Pancreas (tissue), 10 donors: Measurements from ENCODE around the gene ZGPAT. TPM values are rescaled to one million over a fixed set of nuclear protein-coding genes. Genes with fewer than 3 reads are reported as not detected.
A peak's percentile ranks its signal among the peaks of the same experiment; 100 is the strongest.

Source experiments
- ATAC-seq, 4 donors: fragments of 200-7000 bp; cut with Tn5 transposase; one replicate each; pipeline versions ENCODE4 v1.8.0 to v1.9.1; 2020; ENCODE audit warnings: mild to moderate bottlenecking in 4 of 4, moderate library complexity in 4 of 4
- DNase-seq, 6 donors: peaks; one replicate each; pipeline ENCODE4 v3.0.0-alpha.2; 2020
- FAIRE-seq: peaks from 2 replicates; lab custom pipeline; 2012; peaks lifted over from hg19 to GRCh38; lab: Jason Lieb, UNC
- H3K27ac ChIP-seq, 4 donors: fragments of 200-600 bp; sonication (generic); 1 replicate in 3 of 4; 2 replicates in 1 of 4; pipeline versions ENCODE4 v1.5.0 to v1.8.0; 2020
- H3K27me3 ChIP-seq, 4 donors: fragments of 200-600 bp; one replicate each; pipeline ENCODE4 v1.8.0; 2021
- H3K36me3 ChIP-seq, 3 donors: fragments of 200-600 bp; sonication (generic) in 1 of 3; one replicate each; pipeline versions ENCODE4 v1.5.0 to v1.8.0; 2020 to 2021
- H3K4me1 ChIP-seq, 3 donors: fragments of 200-600 bp; one replicate each; pipeline ENCODE4 v1.8.0; 2021
- H3K4me3 ChIP-seq, 4 donors: fragments of 200-600 bp; sonication (generic) in 2 of 4; one replicate each; pipeline versions ENCODE4 v1.5.0 to v1.8.0; 2020 to 2021
- H3K9me3 ChIP-seq, 4 donors: fragments of 200-600 bp; one replicate each; pipeline ENCODE4 v1.8.0; 2021
- CTCF ChIP-seq, 4 donors: fragments of 200-600 bp; sonication (generic) in 3 of 4; IDR thresholded peaks; one replicate each; pipeline versions ENCODE4 v1.5.0 to v1.8.0; 2021; ENCODE audit warnings: antibody characterized with exemption in 4 of 4
- WGBS, 2 donors: extraction: QIAGEN DNeasy Blood & Tissue Kit; methylation state at CpG; one replicate each; pipeline ENCODE4 v1.1.7; 2013; 5-methylcytosine and 5-hydroxymethylcytosine counted together
- intact Hi-C, 3 donors: fragments of 100-400 bp; cut with DNase I; formaldehyde crosslinking; loops; one replicate each; pipeline versions ENCODE4 v1.11.1 to v1.14.2; 2022
- polyA plus RNA-seq, 2 donors: library from polyadenylated mRNA; stranded (reverse); fragments of 200-250 nt; gene quantifications; one replicate each; pipeline ENCODE4 v1.2.3, GENCODE V29; 2013
- total RNA-seq, 6 donors: library from RNA; stranded (reverse); fragmentation: NEBNext Ultra II Directional in 4 of 6; extraction: Animal tissue kit (Norgen Biotek cat#: 25700) in 4 of 6; gene quantifications; one replicate each; pipeline versions ENCODE4 v1.2.1 to v1.2.4, GENCODE V29; 2021 to 2023
- donor health status: healthy with polysubstance abuse.
- donor health status: DM: no; HTN: no; CAD: no; lungs with moderate emphysema.
- donor health status: DM: no; HTN: no; CAD: no.
- donor health status: control.
- donor health status: control.
- donor health status: Bipolar disorder and iron deficiency.
- donor health status: DM: yes; HTN: yes; CAD: no.
- donor health status: DM: no; HTN: no; CAD: no.
- donor health status: DM: no; HTN: no; CAD: no.
- donor health status: DM: yes; HTN: yes; CAD: no.

Gene ZGPAT
- total and polyA plus RNA-seq, 8 donors = 9.3 to 61.6 (median 12.3) TPM

DNA sequence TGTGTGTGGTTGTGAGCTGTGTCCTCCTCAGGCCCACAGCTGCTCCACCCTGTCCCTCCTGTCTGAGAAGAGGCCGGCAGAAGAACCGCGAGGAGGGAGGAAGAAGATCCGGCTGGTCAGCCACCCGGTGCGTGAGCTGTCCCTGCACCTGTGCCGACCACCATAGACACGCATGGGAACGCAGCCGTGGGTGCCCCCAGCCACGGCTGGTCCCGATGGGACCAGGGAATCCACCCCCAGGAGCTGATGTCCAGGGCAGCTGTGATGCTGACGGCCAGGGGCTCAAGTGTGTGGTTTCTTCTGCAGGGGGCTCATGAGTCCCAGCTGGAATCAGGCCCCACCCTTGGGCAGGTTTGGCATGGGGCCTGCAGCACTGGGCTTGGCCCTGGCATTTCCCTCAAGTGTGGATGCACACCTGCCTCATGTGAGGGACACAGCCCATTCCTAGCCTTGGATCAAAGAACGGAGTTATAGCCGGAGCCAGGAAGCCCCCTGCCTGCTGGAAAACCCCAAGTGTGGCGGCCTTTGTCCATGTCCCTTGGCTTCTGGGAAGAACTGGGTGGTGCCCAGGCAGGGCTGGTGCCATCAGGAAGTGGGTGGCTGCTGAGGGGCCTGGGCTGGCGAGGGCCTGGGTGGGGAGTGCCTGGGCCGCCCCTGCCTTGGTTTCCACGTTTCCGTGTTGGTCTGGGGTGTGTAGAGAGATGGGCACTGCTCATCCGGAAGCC, 16.0 kb upstream of the ZGPAT start:
- no peak for FAIRE-seq
- no peak overlapping the region for H3K27ac ChIP-seq
- peak in 2 of 6 donors; percentile 42 to 69 for DNase-seq
- no peaks in the 10 kb centered on the region for H3K9me3 ChIP-seq
- intact Hi-C loops = no loop called here
- no peak for TF ChIP-seq CTCF (IDR thresholded peaks at IDR 0.05)
- ATAC-seq = peak in 1 of 4 donors; percentile 5
- H3K4me1 ChIP-seq = peaks cover 0 to 5% (median 0%) of the 10 kb centered on the region in 3 donors
- H3K4me3 ChIP-seq = no peak overlapping the region
- H3K27me3 ChIP-seq = no peaks in the 10 kb centered on the region
- H3K36me3 ChIP-seq = no peaks in the 10 kb centered on the region
- 88 to 90% methylated on average over 21 of the region's 21 CpGs for WGBS, 2 donors

DNA sequence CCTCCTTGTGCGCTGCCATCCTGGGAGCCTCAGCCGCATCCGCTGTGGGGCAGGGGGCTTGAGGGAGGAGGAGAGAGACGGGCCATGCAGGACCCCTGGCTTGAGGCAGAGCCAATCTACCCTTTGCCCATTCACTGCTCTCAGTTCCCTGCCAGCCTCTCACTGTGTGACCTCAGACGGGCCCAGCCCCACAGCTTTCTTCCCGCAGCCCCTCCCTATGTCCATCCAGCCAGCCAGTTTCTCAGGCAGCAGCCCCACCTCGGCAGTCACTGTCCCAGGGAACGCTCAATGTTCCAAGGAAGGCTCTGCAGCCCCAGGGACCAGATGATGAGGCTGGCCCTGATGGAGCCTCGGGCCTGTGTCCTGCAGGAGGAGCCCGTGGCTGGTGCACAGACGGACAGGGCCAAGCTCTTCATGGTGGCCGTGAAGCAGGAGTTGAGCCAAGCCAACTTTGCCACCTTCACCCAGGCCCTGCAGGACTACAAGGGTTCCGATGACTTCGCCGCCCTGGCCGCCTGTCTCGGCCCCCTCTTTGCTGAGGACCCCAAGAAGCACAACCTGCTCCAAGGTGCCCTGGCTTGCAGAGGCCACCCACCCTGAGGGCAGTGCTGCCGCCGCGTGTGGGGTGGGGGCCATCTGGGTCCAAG, 15.3 kb upstream of the ZGPAT start:
- Histone ChIP-seq H3K27ac (no peak overlapping the region), H3K27me3 (no peaks in the 10 kb centered on the region), H3K4me1 (peaks cover 0 to 12% (median 0%) of the 10 kb centered on the region in 3 donors), H3K9me3 (no peaks in the 10 kb centered on the region), H3K36me3 (no peaks in the 10 kb centered on the region), H3K4me3 (no peak overlapping the region)
- intact Hi-C loops = no loop called here
- TF ChIP-seq CTCF (IDR thresholded peaks at IDR 0.05) = no peak
- peak in 1 of 4 donors; percentile 5 for ATAC-seq
- peak in 2 of 6 donors; percentile 26 to 76 for DNase-seq
- WGBS, 2 donors = 72 to 73% methylated on average over 18 to 20 of the region's 20 CpGs
- FAIRE-seq = no peak

DNA sequence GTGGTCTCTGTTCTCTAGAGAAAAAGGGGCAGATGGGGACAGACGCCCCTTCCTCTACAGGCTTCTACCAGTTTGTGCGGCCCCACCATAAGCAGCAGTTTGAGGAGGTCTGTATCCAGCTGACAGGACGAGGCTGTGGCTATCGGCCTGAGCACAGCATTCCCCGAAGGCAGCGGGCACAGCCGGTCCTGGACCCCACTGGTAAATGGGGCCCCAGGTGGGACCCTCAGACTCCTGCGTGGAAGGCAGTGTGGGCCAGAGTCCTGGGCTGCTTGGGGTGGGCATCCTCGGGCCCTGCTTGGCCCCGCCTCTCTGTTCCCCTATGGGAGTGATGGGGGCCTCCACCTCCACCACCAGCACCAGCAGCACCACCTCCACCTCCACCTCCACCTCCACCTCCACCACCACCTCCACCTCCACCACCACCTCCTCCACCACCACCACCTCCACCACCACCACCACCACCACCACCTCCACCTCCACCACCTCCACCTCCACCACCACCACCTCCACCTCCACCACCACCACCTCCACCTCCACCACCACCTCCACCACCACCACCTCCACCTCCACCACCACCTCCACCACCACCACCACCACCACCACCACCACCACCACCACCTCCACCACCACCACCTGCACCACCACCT, 14.6 kb upstream of the ZGPAT start:
- FAIRE-seq = no peak
- no peak overlapping the region for H3K27ac ChIP-seq
- H3K27me3 ChIP-seq = no peaks in the 10 kb centered on the region

DNA sequence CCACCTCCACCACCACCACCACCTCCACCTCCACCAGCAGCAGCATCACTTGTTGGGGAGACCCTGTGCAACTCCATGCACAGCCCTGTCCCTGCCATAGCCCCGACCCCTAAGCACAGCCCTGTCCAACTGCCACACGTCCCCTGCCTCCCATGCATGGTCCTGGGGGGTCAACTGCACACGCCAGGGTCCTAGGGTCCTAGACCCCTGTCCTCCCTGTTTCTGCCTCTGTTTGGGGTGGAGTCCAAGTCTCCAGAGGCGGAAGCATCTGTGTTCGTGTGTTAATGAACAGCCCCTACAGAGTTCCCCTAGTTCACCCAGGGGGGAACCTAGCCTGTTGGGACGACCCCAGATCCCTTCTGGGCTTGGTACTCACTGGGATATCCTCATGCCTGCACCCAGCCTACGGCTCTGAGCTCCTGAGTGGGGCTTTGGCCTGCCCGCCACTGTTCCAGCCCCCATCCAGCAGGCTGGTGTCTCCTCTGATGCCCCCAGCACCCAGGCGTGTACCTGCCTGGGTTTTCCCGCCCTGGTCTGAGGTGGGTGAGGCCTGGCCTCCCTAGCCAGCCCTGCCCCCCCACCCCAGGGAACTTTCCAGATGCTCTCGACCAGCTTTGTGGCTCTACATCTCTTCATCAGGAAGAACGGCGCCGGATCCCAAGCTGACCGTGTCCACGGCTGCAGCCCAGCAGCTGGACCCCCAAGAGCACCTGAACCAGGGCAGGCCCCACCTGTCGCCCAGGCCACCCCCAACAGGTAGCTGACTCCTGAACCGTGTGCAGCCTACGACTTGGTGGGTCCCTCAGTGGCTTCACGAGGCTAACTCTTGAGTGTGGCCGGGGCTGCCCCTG, 13.9 kb upstream of the ZGPAT start:
- WGBS, 2 donors = 86 to 92% methylated on average over 21 of the region's 21 CpGs
- Histone ChIP-seq H3K27ac (no peak overlapping the region), H3K9me3 (no peaks in the 10 kb centered on the region), H3K4me3 (no peak overlapping the region), H3K27me3 (no peaks in the 10 kb centered on the region), H3K4me1 (peaks cover 0 to 12% (median 0%) of the 10 kb centered on the region in 3 donors), H3K36me3 (no peaks in the 10 kb centered on the region)
- intact Hi-C loops = no loop called here
- DNase-seq (peak in 2 of 6 donors; percentile 39 to 45), ATAC-seq (no peak), FAIRE-seq (no peak)
- no peak for TF ChIP-seq CTCF (IDR thresholded peaks at IDR 0.05)

More for the DNA sequence above, 14.6 kb upstream of the ZGPAT start:
- no peak for TF ChIP-seq CTCF (IDR thresholded peaks at IDR 0.05)
- H3K4me3 ChIP-seq = no peak overlapping the region
- no peaks in the 10 kb centered on the region for H3K36me3 ChIP-seq
- intact Hi-C loops = no loop called here
- no peak for ATAC-seq
- H3K9me3 ChIP-seq = no peaks in the 10 kb centered on the region
- 88 to 90% methylated on average over 10 of the region's 10 CpGs for WGBS, 2 donors
- H3K4me1 ChIP-seq = peaks cover 0 to 12% (median 0%) of the 10 kb centered on the region in 3 donors
- peak in 2 of 6 donors; percentile 31 to 60 for DNase-seq
